BE2C (cell line): ENCODE measurements around the gene TRIM40.
"Not testable (repeated sequence)": the region's sequence is repeated elsewhere in the genome, so short reads cannot be mapped to it uniquely, and the experiment has no call there.

Experiments
- DNase-seq: peaks from one replicate; pipeline ENCODE4 v3.0.0-alpha.2; 2020
- H3K27me3 ChIP-seq: fragments of 250-450 bp; sonication (Bioruptor Pico); 2 replicates; pipeline ENCODE4 v1.5.1; 2020; ENCODE audit warnings: mild to moderate bottlenecking
- H3K36me3 ChIP-seq: fragments of 250-450 bp; sonication (Bioruptor Pico); 2 replicates; pipeline ENCODE4 v1.5.1; 2020; ENCODE audit warnings: mild to moderate bottlenecking
- H3K4me1 ChIP-seq: fragments of 250-450 bp; sonication (Bioruptor Pico); 2 replicates; pipeline ENCODE4 v1.5.1; 2020
- H3K4me3 ChIP-seq: 2 replicates; pipeline ENCODE4 v1.5.1; 2011; ENCODE audit warnings: low read depth, low read length
- H3K9me3 ChIP-seq: fragments of 250-450 bp; sonication (Bioruptor Pico); 2 replicates; pipeline ENCODE4 v1.5.1; 2020
- CTCF ChIP-seq: IDR thresholded peaks from 2 replicates; pipeline ENCODE4 v1.5.1; 2012; ENCODE audit warnings: mild to moderate bottlenecking, low read depth, low read length

TRIM40 gene

GRCh38 chr6:30164714-30165113 is 28.8 kb downstream of the TRIM40 start:
- DNase-seq: no peak
- Histone ChIP-seq H3K4me1 (no peaks in the 10 kb centered on the region), H3K36me3 (no peaks in the 10 kb centered on the region), H3K4me3 (no peak overlapping the region), H3K27me3 (peaks cover 18% of the 10 kb centered on the region), H3K9me3 (no peaks in the 10 kb centered on the region)
- TF ChIP-seq CTCF: no peak

GRCh38 chr6:30165238-30165637 is 29.3 kb downstream of the TRIM40 start:
- H3K4me3 ChIP-seq, H3K4me1 ChIP-seq, DNase-seq, H3K36me3 ChIP-seq, H3K9me3 ChIP-seq: not testable (repeated sequence)
- peaks cover 18% of the 10 kb centered on the region for H3K27me3 ChIP-seq

GRCh38 chr6:30167101-30167500 is 31.2 kb downstream of the TRIM40 start:
- no peak overlapping the region for H3K4me3 ChIP-seq
- H3K4me1 ChIP-seq: no peaks in the 10 kb centered on the region
- H3K36me3 ChIP-seq: no peaks in the 10 kb centered on the region
- TF ChIP-seq CTCF: no peak
- DNase-seq: no peak
- no peaks in the 10 kb centered on the region for H3K9me3 ChIP-seq
- peaks cover 31% of the 10 kb centered on the region for H3K27me3 ChIP-seq

- no peak for TF ChIP-seq CTCF
- H3K4me1 ChIP-seq: no peaks in the 10 kb centered on the region
- DNase-seq: no peak
- no peaks in the 10 kb centered on the region for H3K9me3 ChIP-seq
- H3K36me3 ChIP-seq: no peaks in the 10 kb centered on the region
- no peak overlapping the region for H3K4me3 ChIP-seq
- peaks cover 32% of the 10 kb centered on the region for H3K27me3 ChIP-seq
These were observed 32.8 kb downstream of the TRIM40 start for GRCh38 chr6:30168741-30169140.

GRCh38 chr6:30169658-30170614 is 34.0 kb downstream of the TRIM40 start:
- DNase-seq: no peak
- Histone ChIP-seq H3K4me1 (no peaks in the 10 kb centered on the region), H3K36me3 (no peaks in the 10 kb centered on the region), H3K9me3 (no peaks in the 10 kb centered on the region), H3K4me3 (no peak overlapping the region), H3K27me3 (peaks cover 32% of the 10 kb centered on the region)
- peak; percentile 85 for TF ChIP-seq CTCF

GRCh38 chr6:30171677-30172471 is 35.9 kb downstream of the TRIM40 start:
- DNase-seq: peak; percentile 49
- Histone ChIP-seq H3K4me1 (no peaks in the 10 kb centered on the region), H3K36me3 (no peaks in the 10 kb centered on the region), H3K4me3 (no peak overlapping the region), H3K27me3 (peaks cover 32% of the 10 kb centered on the region), H3K9me3 (no peaks in the 10 kb centered on the region)
- peak; percentile 11; the same call in 1 of the 2 replicates for TF ChIP-seq CTCF
